ENCODE results near the gene HOGA1.
A peak's percentile ranks its signal among the peaks of the same experiment; 100 is the strongest.
"Not testable (repeated sequence)": the region's sequence is repeated elsewhere in the genome, so short reads cannot be mapped to it uniquely, and the experiment has no call there.

HOGA1 gene

GRCh38 chr10:97554336-97554735, 29.9 kb upstream of the HOGA1 start:
- DNase-seq (ENCODE audit: low spot score), result not testable (repeated sequence)

DNA sequence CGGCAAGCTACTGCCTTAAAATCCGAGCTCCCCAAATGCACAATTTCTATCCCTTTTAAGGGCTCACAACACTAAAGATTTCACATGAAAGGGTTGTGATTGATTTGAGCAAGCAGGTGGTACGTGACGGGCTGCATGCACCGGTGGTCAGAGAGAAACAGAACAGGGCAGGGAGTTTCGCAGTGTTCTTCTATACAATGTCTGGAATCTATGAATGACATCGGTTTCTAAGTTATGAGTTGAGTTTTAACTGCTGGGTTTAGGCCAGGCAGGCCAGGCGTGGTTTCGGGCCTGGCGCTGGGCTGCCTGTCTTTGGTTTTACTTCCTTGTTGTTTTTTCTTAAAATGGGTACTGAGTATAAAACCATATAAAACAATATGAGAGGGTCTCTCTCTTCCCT, 28.6 kb upstream of the HOGA1 start:
- not testable (repeated sequence) for DNase-seq (ENCODE audit: low spot score)

DNA sequence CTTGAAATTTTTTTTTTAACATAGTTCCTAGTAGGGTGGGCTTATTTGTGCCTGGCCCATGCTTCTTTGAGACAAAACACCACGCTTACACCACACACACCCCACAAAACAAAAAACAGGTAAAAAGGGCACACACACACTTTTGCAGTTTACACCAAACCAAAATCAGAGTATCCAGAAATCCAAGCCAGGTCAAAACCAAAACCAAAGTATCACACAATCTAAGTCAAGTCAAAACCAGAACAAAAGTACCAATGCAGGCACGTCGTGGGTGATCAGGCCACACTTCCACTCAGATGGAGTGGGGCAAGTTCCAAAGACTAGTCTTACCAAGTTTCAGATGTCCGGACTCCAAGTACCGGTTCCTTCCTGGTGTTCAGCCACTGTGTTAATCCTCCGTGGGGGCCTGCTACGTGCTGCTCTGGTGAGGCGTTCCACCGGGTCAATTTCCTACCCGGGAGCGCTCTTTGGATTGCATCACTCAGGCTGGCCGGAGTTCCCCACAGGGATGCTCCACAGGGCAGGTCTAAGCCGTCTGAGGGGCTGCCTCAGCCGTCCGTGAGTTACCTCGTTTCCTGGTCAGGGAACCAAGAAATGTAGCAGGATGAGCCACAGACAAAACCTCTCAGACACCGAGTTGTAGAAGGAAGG, 23.3 kb upstream of the HOGA1 start:
- DNase-seq (ENCODE audit: low spot score), result not testable (repeated sequence)

GRCh38 chr10:97561386-97562077, 22.7 kb upstream of the HOGA1 start:
- not testable (repeated sequence) for DNase-seq (ENCODE audit: low spot score)

DNA sequence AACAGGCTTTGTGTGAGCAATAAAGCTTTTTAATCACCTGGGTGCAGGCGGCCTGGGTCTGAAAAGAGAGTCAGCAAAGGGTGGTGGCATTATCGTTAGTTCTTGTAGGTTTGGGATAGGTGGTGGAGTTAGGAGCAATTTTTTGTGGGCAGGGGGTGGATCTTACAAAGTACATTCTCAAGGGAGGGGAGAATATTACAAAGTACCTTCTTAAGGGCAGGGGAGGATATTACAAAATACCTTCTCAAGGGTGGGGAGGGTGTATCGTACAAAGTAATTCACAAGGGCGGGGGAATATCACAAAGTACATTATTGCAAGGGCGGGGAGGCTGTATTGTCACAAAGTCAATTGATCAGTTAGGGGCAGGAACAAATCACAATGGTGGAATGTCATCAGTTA, 21.9 kb upstream of the HOGA1 start:
- not testable (repeated sequence) for DNase-seq (ENCODE audit: low spot score)

DNA sequence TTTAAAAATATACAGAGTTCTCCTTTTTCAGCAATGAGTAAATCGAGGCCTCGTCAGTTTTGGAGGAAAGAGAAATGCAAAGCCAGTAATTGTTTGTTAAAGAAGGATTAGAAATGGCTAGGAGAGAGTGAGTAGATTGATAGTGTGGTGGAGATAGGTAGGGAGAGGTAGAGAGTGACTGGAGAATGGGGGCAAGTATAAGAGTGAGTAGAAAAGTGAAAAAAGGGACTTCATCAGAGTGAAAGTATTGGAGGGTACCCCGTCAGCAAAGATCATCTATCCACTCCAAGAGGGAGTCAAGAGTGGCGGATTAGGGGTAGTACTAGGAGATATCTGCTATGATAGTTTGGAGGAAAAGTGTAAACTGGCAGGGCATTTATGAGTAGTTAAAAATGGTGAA, 20.9 kb upstream of the HOGA1 start:
- DNase-seq (ENCODE audit: low spot score), result no peak

- no peak for DNase-seq (ENCODE audit: low spot score)
Observed at GRCh38 chr10:97564776-97565175, 19.4 kb upstream of the HOGA1 start.

- DNase-seq (ENCODE audit: low spot score), result no peak
Observed at GRCh38 chr10:97566336-97566996, 17.7 kb upstream of the HOGA1 start.

- no peak for DNase-seq (ENCODE audit: low spot score)
Observed at GRCh38 chr10:97567891-97568290, 16.3 kb upstream of the HOGA1 start.

DNA sequence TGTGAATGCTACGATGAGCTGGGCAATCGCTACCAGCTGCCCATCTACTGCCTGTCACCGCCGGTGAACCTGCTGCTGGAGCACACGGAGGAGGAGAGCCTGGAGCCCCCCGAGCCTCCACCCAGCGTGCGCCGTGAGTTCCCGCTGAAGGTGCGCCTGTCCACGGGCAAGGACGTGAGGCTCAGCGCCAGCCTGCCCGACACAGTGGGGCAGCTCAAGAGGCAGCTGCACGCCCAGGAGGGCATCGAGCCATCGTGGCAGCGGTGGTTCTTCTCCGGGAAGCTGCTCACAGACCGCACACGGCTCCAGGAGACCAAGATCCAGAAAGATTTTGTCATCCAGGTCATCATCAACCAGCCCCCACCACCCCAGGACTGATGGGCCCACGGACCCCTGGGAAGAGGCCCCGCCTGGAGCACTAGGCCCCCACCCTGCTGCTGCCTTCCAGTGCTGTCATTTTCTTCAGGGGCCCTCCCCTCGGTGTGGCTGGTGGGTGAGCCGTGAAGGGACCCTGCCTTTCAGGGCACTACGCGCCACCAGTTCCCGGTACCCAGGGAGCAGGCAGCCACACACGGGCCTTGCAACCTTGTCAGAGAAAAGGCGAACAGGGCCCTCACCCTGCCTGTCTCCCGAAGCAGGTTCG, 13.9 kb upstream of the HOGA1 start:
- no peak for DNase-seq (ENCODE audit: low spot score)

DNA sequence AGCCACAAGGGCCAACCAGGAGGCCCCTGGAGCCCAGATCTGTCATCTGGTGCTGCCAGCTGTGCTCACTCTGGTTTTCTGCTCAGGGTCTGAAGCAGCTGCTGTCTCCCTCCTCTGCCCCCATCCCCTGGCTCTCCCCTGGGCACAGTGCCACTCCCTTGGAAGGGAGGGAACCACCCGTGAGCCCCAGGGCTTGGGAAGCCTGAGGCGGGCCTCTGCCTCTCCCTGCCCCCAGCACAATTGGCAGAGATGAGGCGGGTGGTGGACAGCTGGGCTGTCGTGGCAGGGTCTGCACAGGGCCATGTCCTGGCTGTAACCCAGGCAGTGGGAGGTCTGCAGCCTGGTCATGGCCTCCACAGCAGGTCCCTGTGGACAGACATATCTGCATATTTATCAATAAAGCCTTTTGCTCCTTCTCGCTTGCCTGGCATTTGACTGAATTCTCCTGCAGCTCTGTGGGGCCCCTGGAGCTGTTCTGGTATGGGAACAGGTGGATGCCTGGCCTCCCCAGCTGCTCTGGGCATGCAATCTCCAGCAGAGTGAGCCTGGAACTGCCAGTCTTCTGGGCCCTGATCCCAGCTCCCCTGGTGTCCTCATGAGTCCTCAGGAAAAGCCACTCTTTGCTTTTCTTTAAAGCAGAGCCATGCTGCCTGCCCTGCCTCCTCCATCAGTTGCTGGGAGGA, 13.3 kb upstream of the HOGA1 start:
- DNase-seq (ENCODE audit: low spot score), result no peak

DNA sequence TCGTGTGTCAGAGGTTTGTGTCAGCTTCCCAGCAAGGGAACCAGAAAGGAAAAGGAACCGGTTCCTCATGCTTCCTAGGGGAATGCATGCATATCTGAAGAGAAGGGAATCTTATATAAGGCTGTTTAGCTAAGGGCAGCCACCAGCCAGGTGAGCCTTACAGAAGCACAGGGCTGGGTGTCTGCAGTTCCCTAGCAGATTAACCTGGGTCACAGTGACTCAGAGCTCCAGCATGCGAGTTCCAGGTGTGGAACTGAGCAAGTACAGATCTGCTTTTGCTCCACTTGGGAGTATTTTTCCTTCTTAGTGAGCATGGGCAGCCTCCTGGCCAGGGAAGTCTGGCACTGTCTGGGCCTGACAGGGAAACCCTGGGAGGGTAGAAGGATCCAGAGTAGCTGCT, 12.6 kb upstream of the HOGA1 start:
- no peak for DNase-seq (ENCODE audit: low spot score)

- peak; percentile 82 for DNase-seq (ENCODE audit: low spot score)
Observed at GRCh38 chr10:97572214-97572989, 11.8 kb upstream of the HOGA1 start, which contains the start of gene ANKRD2. ANKRD2 (plus strand) TSS chr10:97572779; CDS start chr10:97572789, 10 bp downstream.

DNA sequence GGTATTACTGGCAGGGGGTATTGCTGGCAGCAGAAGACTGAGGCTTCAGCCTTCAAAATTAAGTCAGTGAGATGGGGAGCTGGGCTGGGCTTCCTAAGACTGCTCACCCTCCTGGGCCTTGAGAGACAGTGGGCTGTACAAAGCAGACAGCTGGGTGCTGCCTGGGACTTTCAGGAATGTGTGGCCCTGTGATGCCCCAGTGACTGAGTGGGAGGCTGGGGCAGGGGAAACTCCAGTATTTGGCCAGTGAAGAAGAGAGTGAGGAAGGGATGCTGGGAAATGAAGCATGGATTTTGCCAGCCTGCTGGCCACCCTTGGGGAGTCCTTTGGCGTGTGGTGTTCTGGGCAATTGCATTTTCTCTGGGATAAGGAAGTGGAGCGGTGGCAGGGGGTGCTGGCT, 11.2 kb upstream of the HOGA1 start:
- DNase-seq (ENCODE audit: low spot score), result no peak

- no peak for DNase-seq (ENCODE audit: low spot score)
Observed at GRCh38 chr10:97573672-97574071, 10.5 kb upstream of the HOGA1 start.

GRCh38 chr10:97574374-97575126, 9.6 kb upstream of the HOGA1 start:
- DNase-seq (ENCODE audit: low spot score), result peak; percentile 67

- no peak for DNase-seq (ENCODE audit: low spot score)
Observed at GRCh38 chr10:97575127-97575668, 9.0 kb upstream of the HOGA1 start.

DNA sequence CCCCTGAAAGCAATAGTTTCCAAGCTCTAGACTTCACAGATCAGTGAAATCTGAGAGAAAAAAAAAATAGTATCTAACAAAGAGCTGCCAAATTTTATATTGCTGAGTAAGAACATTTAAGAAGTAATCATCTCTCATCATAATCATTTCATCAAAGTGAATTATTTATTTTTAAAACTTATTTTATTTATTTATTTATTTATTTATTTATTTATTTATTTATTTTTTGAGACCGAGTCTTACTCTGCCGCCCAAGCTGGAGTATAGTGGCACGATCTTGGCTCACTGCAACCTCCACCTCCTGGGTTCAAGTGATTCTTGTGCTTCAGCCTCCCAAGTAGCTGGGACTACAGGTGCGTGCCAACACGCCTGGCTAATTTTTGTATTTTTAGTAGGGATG, 7.7 kb upstream of the HOGA1 start:
- DNase-seq (ENCODE audit: low spot score), result not testable (repeated sequence)

DNA sequence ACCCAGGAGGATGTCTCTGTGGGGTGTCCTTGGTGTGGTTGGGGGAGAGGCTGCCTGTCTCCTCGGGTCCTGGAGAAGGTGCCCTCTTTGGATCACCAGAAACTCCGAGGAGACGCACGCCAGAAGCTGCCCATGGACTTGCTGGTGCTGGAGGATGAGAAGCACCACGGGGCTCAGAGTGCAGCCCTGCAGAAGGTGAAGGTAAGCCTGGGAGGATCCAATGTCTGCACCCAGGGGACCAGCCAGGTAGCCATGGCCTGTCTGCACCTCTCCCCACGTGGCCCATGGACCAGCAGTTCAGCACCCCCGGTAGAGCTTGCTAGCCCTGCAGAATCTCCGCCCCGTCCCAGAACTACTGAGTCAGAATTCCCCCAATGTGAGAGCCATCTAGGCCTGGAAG, 6.5 kb upstream of the HOGA1 start:
- DNase-seq (ENCODE audit: low spot score), result no peak

- no peak for DNase-seq (ENCODE audit: low spot score)
Observed at GRCh38 chr10:97578171-97578844, 5.9 kb upstream of the HOGA1 start.
